Stimulated activated CD8-positive, alpha-beta memory T cell treated with anti-CD3 and anti-CD28 coated beads, Interleukin-4, amount 100 ng/mL, for 1 hour (primary cell): ENCODE data around the gene BANF2.

Source experiments
- DNase-seq, 2 donors: peaks; one replicate each; pipeline ENCODE4 v3.0.0-alpha.2; 2020; ENCODE audit warnings: low read depth in 2 of 2, low spot score in 1 of 2

The BANF2 gene

GRCh38 chr20:17732907-17733521, 33.2 kb downstream of the BANF2 start:
- no peak for DNase-seq

DNA sequence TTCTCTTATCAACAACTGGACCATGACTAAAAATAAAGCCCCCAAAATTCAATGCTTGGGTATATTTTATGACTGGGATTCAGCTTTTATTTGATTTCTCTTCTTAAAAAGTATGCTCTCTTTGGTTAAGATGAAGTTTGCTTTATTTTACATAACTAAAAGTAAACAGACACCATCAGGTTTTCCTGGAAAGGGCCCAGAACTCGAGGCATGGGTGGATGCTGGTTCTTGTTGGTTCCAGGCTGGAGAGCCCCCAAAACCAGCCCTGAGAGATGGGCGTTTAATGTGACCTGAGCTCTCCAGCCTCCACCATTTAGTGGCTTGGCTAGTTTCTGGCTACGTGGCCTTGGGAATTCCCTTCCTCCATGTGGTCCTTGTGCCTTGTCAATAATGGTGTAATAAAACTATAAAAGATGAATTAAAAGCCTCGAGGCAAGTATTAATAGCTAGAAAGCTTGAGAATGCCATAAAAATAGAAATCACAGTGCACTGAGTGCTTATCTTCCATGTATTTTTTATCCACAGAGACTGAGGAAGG, 34.1 kb downstream of the BANF2 start:
- no peak for DNase-seq

- no peak for DNase-seq
Measured at GRCh38 chr20:17734374-17734773, 34.6 kb downstream of the BANF2 start.

DNA sequence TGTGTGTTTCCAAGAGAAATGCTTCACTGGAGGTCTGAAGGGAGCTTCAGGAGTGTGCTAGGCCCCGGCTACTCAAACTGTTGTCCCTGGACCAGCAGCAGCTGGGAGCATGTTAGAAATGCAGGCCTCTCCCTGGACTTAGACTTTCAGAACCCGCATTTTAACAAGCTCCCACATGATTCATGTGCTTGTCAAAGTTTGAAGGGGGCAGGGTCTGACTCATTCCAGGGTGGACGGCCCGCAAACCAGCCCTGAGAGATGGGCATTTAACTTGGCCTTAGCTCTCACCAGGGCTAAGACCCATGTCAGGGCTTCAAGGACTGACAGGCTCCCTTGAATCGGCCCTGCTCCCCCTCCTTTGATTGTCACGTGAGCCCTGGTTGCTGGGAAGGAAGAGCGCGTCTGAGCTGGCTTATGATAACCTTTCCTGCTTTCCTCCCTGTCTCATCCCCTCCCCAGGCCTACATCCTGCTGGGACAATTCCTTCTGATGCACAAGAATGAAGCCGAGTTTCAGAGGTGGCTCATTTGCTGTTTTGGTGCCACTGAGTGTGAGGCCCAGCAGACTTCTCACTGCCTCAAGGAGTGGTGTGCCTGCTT, 35.5 kb downstream of the BANF2 start:
- no peak for DNase-seq

DNA sequence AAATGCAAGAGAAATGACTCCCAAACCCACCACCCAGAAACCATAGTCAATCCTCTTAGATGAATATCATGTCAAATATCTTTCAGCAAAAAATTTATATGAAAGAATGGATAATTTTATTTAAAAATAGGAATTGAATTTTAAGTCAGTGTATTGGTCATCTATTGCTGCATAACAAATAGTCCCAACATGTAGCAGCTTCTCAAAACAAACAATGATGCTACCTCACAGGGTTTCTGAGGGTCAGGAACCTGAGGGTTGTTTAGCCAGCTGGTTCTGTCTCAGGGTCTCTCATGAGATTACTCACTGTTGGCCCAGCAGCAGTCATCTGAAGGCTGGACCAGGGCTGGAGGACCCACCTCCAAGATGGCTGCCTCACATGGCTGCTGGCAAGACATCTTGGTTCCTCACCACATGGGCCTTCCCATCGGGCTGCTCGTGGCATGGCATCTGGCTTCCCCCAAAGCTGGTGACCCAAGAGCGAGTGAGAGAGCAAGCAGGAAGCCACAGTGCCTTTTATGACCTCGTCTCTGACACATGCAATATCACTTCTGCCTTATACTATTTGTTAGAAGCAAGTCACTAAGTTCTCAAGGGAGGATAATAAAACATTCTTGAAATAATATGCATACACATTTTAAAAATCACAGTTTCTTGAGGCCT, 36.3 kb downstream of the BANF2 start:
- DNase-seq = no peak

DNA sequence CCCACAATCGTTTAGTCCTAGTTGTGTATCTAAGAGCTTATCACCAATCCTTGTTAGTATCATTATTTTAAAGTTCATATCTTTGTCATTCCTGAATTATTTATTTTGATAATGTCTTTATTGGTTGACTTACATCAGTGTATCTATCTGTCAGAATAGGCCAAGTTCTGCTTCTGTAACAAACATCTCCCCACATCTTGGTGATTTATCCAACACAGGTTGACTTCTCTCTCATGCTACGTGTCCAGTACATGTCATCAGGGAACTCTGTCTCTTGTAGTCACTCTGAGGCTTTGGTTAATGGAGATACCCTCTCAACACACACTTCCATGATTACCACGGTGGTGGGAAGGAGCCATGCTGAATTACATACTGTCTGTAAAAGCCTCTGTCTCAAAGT, 38.4 kb downstream of the BANF2 start:
- no peak for DNase-seq

- DNase-seq = no peak
Measured at GRCh38 chr20:17741220-17741619, 41.5 kb downstream of the BANF2 start.

DNA sequence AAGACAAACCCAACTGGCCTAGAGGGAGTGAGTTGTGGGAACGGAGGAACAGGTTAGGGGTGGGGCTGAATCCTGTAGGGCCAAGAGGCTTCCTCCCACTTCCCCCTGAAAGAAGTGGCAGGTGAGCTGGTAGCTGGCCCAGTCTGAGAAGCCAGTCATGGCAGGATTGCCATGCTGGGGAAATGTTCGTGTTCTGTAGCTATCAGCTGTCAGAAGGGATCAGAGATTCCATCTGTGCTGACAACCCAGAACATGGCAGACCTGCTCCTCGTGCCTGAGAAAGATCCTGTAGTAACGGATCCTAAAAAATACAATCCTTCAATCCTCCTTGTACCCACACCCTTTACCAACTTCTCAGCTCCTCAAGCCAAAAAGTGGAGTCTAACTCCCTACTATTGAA, 43.0 kb downstream of the BANF2 start:
- DNase-seq = no peak

DNA sequence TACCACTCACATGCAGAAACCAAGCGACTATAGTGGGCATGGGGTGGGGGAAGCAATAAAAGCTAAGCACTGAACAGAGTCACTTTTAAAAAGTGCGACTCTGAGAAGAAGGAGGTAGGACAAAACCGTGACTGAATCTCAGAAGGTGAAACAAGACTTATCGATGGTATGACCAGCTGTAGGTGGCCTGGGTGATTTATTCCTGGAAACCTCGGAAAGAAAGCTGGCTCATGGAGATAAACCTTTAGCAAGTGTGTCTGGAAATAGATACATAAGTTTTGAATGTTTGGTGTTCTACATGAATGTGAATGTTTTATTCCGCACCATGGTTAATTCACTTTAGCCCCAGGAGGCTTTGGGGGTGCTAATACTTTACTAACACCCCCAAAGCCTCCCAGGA, 43.9 kb downstream of the BANF2 start:
- no peak for DNase-seq

DNA sequence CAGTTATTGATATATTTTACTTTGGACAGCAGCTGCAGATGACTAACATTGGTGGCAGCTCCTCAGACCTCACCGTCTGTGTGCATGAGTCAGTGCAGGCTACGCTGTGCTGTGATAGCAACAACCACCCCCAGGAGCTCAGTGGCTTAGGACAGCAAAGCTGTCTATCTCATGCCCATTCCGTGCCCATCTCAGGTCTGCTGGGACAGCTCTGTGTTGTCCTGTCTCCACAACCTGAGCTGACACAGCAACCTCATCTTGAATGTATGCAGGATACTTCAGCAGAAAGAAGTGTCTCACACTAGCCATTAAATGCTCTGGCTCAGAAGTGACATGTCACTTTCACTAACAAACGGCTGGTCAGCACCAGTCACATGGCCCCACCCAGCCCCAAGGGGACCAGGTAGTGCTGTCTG, 47.7 kb downstream of the BANF2 start:
- no peak for DNase-seq

- DNase-seq = no peak
Measured at GRCh38 chr20:17748279-17748678, 48.5 kb downstream of the BANF2 start.

- DNase-seq = no peak
Measured at GRCh38 chr20:17749626-17749977, 49.8 kb downstream of the BANF2 start.

- no peak for DNase-seq
Measured at GRCh38 chr20:17749978-17750721, 50.4 kb downstream of the BANF2 start.

- DNase-seq = no peak
Measured at GRCh38 chr20:17750722-17751045, 50.9 kb downstream of the BANF2 start.

DNA sequence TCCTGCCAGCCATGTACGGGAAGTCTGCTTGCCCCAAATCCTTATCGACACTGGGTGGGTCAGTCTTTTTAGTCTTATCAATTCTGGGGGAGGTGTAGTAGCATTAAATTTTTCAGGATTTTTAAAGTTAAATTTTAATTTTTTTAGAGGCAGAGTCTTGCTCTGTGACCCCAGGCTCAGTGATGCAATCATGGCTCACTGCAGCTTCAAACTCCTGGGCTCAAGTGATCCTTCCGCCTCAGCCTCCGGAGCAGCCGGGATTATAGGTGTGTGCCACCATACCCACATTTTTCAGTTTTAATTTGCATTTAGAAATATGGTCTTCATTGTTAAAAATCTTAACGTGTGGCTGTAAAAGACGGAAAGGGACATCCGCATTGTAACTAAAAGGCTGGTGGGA, 51.9 kb downstream of the BANF2 start:
- DNase-seq = no peak

GRCh38 chr20:17752459-17752858, 52.7 kb downstream of the BANF2 start:
- no peak for DNase-seq

DNA sequence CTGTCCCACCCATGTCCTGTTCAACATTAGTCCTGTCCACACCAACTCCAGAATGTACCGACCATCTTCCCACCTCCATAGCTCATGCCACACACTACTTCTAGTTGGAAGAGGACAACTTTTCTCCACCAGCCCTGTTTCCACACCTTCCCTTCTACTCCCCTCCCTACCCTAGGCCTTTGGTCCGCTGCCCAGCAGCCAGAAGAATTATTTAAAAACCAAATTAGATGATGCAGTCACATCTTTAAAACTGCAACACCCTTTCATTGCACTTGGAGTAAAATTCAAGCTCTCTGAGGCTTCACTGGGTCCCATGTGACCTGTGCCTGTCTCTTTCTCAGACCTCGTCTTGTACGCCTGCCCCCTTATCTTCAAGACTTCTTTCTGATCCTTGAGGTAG, 53.8 kb downstream of the BANF2 start:
- no peak for DNase-seq

- DNase-seq = no peak
Measured at GRCh38 chr20:17756529-17756928, 56.8 kb downstream of the BANF2 start.

DNA sequence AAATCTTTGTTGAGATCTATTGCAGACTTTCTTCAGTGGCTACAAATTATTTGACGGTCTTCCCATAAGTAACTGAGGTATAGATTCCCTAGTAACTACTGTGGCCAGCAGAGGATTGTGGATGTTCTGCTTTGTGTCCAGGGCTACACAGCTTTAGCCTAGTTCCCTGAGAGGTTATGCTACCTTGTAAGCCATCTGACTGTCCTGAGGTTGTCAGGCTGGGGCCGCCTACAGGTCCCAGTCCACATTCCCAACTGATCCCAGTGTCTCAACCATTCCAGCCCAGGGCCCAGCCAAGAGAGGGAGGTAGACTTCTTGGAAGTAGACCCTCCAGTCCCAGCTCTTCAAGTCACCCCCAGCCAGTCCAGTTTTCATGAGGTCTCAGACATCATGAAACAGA, 57.7 kb downstream of the BANF2 start:
- no peak for DNase-seq

- no peak for DNase-seq
Measured at GRCh38 chr20:17758010-17758409, 58.2 kb downstream of the BANF2 start.

GRCh38 chr20:17758512-17758911, 58.7 kb downstream of the BANF2 start:
- DNase-seq = no peak

DNA sequence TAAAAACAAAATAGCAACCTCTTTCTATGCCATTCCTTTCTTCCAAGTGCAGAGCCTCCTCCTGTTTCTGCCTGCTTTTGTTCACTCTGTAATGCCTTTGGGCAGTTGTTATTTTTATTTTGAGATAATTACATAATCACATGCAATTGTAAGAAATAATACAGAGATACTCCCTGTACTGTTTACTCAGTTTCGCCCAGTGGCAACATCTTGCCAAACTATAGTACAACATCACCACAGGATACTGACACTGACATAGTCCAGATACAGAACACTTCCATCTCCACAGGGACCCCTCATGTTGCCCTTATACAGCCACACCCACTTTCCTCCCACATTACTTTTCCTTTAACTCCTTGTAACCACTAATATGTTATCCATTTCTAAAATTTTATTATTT, 59.7 kb downstream of the BANF2 start:
- DNase-seq = no peak
